GM10266 (cell line): Measurements from ENCODE around the gene MAP4K2.
A peak's percentile ranks its signal among the peaks of the same experiment; 100 is the strongest.

Experiments used
- DNase-seq: peaks from one replicate; pipeline ENCODE4 v3.0.0; 2012; ENCODE audit errors: extremely low spot score
- TF ChIP-seq, protein P1 (sequence below): IDR thresholded peaks from 2 replicates; pipeline ENCODE4 v1.5.1; 2012; ENCODE audit warnings: mild to moderate bottlenecking, low read depth; ENCODE audit not compliant: control insufficient read depth, insufficient read depth; ENCODE audit errors: missing control alignments

MAP4K2 gene

DNA sequence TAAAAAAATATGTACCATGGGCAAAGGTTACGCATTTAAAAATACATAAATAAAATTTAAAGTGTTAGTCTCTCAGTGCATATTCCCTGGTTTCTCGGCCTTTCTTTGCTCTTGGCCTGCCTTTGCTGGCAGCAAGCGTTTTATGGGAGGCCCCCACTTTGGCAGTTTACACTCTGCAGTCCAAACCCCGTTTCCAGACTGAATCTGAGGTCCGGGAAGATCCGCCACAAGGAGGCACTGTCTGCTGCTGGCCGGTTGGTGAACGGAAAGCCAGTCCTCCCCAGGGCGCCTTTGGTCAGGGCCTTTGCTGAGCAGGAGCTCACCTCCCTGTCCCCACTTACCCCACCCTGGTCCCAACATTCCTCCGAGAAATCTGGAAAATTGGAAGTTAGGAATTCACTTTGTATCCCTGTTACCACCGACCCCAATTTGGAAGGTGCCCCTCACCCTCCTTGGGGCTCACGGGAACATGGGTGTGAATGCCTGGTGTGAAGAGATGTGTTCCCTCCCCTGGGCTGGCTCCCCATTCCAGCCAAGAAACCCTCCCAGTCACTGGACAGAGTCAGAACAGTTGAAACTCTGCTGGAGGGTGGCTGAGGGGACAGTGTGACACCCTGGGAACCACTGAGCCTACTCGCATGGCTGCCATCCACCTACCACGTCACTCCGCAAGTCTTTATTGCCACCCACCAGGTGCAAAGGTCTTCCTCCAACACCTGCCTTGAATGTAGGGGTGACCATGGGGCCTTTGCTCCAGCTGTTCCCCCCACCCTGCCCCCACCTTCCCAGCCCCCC, 15.3 kb downstream of the MAP4K2 start:
- DNase-seq, result peak; percentile 80
- TF ChIP-seq, protein P1, sequence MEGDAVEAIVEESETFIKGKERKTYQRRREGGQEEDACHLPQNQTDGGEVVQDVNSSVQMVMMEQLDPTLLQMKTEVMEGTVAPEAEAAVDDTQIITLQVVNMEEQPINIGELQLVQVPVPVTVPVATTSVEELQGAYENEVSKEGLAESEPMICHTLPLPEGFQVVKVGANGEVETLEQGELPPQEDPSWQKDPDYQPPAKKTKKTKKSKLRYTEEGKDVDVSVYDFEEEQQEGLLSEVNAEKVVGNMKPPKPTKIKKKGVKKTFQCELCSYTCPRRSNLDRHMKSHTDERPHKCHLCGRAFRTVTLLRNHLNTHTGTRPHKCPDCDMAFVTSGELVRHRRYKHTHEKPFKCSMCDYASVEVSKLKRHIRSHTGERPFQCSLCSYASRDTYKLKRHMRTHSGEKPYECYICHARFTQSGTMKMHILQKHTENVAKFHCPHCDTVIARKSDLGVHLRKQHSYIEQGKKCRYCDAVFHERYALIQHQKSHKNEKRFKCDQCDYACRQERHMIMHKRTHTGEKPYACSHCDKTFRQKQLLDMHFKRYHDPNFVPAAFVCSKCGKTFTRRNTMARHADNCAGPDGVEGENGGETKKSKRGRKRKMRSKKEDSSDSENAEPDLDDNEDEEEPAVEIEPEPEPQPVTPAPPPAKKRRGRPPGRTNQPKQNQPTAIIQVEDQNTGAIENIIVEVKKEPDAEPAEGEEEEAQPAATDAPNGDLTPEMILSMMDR, result peak; percentile 69

DNA sequence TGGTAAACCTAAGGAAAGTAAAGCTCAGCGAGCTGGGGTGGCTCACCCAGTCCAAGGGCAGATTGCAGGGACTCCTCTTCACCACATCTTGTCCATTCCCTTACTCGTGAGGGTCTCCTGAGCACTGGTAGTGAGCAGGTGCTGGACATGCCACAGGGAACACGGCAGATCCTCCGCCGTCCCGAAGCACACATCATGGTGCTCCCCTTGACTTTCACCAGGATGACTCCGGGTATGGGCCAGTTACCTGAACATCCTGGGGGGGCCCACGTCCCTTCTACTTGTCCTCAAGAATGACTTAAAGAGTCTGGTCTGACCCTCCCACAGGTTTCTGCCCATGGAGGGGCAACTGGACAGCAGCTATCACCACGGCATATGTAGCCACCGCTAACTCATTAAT, 16.7 kb downstream of the MAP4K2 start:
- no peak for DNase-seq
- TF ChIP-seq, protein P1, result no peak

DNA sequence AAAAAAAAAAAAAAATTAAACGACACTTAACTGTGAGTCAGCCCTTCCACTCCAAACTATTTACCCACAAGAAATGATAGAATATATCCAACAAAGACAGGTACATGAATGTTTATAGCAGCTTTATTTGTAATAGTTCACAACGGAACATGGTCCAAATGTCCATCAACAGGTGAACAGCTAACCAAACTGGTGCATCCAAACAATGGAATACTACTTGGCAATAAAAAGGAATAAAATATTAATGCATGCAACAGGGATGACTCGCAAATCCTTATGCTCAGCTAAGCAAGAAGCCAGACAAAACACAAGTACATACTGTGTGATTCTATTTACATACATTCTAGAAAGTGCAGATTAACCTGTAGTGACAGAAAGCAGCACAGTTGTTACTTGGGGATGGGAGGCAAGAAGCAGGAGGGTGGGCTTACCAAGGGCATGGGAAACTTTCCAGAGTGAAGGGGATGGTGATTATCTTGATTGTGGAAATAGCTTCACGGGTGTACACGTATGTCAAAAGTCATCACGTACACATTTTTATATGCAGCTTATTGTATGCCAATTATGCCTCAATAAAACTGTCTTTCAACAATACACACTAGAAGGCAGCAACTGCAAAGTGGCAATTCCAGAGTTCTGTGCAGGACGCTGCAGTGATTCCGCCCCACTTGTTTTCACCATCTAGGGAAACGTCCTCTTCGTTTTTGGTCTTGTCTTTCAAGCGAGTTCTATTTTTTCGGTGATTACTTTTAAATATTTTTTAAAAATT, 18.0 kb downstream of the MAP4K2 start:
- TF ChIP-seq, protein P1, result no peak
- DNase-seq, result no peak

DNA sequence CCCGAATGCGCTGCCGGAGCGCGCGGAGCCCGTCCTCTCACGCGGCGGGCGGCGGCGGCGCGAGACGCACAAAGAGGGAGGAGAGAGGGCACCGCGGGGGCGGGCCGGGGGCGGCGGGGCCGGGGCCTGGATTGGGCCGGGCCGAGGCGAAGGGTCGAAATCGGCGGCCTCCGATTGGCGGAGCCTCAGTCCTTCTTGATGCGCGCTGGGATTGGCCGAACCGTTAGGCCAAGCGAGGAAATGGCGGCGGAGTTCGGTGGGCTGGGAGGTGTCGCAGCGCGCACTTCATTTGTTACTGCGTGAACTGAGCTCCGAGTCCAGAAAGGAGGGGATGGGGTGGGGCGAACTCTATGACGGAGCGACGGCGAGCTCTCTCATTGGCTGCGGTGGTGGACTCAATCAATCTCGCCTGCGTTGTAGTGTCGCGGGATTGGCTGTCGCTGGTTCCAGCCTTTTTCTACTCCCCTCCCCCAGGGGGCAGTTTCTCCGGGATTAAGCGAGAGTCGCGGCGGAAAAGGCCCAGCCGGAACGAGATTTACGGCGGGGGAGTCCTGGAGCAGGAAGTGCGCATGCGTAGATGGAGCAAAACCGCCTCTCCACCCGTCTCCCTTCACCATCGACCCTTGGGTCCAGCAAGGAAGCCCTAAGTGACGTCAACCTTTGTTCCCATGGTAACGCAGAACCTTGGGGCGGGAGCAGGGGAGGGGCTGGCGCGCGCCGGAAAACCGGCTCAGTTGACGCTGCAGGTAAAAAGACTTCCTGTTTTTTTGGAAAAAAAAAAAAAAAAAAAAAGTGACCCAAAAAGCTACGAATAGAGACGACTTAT, 24.3 kb downstream of the MAP4K2 start, which contains the start of gene SF1:
TSS of gene SF1 (minus strand) at position 70 of the 826 bp plus-strand sequence. CDS start 150 bp downstream, outside the sequence.
- peak; percentile 98 for DNase-seq
- TF ChIP-seq, protein P1, result no peak

DNA sequence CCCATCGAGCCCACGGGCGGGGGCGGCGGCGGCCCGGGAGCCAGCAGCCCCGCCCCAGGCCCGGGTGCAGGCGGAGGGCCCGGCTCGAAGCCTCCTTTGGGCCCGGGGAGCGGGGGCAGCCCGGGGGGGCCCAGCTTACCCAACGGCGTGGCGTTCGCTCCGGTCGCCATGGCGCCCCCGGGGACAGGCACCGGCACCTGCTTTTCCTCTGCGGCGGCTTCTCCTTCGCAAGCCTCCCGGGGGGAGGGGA, 24.9 kb downstream of the MAP4K2 start:
- TF ChIP-seq, protein P1, result no peak
- no peak for DNase-seq

DNA sequence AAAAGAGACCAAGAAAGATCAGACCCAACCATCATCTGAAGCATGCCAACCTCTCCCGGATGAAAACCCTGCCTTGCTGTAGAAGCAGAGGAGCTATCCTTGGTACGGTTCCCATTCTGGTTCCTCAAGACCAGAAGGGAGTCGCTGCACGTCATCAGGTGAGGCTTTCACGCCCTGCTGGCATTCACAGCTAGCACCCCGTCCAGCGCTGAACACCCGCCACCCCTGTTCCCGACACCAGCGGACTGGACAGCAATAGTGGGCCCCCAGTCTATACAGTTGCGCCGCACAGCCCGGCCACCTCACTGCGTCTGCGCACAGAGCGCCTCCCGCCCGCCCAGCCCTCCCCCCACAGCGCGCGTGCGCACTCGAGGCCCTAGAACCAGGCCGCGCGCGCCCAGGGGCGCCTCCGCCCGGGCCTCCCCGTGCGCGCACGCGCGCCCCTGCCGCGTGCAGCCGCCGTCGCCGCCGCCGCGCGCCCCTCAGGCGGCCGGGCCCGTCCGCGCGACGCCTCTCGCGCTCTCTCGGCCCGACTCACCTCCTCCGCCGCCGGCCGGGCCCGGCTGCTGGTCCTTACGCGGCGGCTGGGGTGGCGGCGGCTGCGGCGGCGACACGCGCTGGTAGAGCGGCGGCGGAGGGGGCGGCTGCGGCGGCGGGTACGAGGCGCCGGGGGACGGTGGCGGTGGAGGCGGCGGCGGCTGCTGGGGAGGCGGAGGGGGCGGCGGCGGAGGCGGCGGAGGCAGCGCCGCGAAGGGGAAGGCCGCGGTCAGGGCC, 25.4 kb downstream of the MAP4K2 start:
- DNase-seq, result peak; percentile 96
- TF ChIP-seq, protein P1, result no peak
